NCI-H1694 (cell line): ENCODE measurements around the gene GCSH.
"Not testable (repeated sequence)": the region's sequence is repeated elsewhere in the genome, so short reads cannot be mapped to it uniquely, and the experiment has no call there.

Source experiments
- DNase-seq: peaks from one replicate; lab custom pipeline; 2025; lab: John Stamatoyannopoulos, UW

GCSH gene

DNA sequence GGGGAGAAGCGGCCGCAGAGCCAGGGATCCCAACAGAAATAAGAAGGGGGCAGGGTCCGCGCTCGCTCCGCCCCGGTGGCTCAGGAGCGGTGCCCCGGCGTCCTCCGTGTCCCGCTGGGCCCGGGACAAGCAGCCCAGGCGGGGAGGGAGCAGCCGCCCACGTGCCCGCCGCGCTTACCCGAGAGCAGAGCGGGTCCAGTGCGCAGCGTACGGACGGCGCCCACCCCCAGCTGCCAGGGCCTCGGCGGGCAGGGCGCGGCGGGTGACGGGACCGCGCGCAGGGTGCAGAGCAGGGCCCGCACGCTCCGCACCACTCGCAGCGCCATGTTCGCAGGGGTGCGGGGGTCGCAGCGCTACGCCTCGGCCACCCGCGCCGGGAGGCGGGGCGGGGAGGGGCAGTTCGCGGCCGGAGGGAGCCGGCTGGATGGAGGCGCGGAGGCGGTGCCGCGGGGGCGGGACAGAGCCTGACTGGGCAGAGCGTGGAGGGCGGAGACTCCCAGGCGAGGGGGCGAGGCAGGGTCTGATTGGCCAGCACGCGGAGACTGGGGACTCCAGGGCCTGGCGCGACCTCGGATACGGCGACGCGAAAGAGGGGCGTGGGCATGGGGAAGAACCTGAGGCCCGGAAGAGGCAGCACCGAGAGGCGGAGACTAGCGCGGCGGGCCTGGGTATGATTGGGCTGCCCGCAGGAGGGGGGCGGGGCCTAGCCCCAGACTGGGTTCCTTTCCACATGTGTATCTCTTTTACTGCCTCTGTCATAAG is at the start of gene GCSH:
TSS of gene GCSH (minus strand) at position 443 of the 762 bp plus-strand sequence. CDS start at position 326, 117 bp downstream.
- DNase-seq = peak; percentile 86

DNA sequence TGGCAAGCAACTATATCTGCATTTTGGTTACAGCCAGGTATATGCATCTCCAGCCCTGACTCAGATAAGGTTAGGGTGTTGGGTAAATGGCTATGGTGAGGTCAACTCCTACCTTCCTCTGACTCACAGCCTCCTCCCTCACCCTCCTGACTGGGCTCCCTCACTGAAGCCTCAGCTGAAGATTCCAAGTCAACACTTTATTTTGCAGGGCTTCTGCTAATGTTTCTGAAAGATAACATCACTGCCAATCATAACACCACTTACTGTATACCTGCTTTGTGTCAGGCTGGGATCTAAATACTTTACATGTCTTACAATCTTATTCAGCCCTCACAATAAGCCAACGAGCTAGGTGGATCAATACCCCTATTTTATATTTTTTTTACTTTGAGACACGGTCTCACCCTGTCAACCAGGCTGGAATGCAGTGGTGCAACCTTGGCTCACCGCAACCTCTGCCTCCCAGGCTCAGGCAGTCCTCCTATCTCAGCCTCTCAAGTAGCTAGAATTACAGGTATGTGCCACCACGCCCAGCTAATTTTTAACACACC is 47.8 kb upstream of the GCSH start:
- no peak for DNase-seq

- DNase-seq = no peak
Measured at GRCh38 chr16:81142864-81143263, 46.7 kb upstream of the GCSH start.

GRCh38 chr16:81140930-81141780 is 45.0 kb upstream of the GCSH start:
- DNase-seq = no peak

DNA sequence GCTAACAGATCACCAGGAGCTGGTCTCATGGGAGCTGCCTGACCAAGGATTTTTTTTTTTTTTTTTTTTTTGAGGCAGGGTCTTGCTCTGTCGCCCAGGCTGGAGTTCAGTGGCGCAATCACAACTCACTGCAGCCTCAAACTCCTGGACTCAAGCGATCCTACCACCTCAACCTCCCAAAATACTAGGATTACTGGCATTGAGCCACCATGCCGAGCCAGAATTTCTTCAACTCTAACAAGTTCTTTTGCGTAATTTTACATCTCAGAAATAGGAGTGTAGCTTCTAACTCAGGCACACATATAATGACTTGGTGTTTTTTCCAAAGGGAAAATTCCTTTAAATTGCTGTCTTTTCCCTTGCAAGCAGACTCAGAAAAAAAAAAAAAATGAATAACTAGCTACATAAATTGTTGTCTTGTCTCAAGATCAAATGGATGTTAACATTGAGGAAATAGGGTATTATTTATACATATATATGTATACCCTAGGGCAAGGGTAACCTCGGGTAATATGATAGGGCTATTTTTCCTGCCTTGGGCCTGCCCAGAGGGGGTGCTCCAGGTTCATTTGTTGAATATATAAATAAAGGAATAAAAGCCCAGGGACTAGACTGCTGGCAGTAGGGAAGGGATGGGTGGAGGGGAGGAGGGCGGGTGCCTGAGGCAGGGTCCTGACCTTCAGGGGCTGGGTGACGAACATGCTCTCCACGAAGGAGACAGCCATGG is 42.8 kb upstream of the GCSH start:
- DNase-seq = no peak

DNA sequence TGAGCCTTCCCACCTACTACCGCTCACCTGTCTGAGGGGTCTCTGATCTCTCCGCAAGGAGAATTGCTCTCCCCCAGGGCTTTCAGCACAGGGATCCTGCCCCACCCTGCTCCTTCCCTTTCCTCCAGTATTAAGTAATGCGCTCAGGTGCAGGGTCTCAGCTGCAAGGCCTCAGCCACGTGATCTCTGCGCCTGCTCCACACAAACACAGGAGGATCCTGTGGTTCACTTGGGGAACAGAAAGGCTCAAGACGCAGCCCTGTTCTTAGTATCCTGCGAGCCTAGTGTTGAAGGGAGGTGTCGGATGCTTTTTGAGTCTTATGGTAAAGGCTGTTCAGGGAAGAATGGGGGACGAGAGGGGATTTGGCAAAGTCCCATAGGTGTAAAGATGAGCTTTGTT is 41.6 kb upstream of the GCSH start:
- DNase-seq = no peak

GRCh38 chr16:81136390-81137335 is 40.5 kb upstream of the GCSH start:
- DNase-seq = no peak

- no peak for DNase-seq
Measured at GRCh38 chr16:81130126-81130525, 33.9 kb upstream of the GCSH start.

DNA sequence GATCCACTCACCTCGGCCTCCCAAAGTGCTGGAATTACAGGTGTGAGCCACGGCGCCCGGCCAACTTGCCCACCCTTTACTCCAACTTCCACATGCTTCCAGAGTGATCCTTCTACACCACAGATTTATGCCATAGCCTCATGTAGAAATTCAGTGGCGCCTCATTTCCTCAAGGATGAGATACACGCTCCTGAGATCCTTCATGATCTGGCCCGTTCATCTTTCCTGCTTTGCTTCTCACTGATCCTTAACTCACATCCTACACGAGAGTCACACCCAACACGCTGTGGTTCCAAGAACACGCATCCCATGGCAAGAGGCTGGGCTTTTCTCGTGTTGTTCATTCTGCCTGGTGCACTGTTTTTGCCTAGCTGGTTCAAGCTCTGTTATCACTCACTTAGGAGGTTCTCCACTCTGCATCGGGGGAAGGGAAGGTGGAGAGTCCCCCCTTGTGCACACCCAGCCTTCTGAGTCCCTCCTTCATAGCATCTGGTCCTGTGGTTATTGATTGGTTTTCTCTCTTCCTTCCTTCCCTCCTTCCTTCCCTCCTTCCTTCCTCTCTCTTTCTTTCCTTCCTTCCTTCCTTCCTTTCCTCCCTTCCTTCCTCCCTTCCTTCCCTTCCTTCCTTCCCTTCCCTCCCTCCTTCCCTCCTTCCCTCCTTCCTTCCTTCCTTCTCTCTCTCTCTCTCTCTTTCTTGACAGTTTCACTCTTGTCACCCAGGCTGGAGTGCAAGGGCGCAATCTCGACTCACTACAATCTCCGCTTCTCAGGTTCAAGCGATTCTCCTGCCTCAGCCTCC is 32.7 kb upstream of the GCSH start:
- no peak for DNase-seq

DNA sequence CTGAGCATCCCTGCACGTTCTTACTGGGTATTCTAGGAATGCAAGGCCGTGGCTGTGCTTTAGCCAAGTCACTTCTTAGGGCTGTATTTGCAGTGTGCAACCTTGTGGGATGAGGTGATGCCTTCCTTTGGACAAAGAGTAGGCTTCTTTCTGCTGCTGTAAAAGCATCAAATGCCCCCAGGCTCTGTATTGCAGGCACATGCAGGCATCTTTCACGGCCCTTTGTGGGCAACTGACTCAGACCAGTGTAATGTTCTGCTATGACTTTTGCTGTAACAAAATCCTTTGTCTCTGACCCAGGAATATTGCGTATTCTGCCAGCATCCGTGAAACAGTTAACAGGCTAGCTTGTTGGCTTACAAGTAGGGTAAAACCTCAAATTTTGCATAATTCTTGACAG is 30.9 kb upstream of the GCSH start:
- DNase-seq = no peak

DNA sequence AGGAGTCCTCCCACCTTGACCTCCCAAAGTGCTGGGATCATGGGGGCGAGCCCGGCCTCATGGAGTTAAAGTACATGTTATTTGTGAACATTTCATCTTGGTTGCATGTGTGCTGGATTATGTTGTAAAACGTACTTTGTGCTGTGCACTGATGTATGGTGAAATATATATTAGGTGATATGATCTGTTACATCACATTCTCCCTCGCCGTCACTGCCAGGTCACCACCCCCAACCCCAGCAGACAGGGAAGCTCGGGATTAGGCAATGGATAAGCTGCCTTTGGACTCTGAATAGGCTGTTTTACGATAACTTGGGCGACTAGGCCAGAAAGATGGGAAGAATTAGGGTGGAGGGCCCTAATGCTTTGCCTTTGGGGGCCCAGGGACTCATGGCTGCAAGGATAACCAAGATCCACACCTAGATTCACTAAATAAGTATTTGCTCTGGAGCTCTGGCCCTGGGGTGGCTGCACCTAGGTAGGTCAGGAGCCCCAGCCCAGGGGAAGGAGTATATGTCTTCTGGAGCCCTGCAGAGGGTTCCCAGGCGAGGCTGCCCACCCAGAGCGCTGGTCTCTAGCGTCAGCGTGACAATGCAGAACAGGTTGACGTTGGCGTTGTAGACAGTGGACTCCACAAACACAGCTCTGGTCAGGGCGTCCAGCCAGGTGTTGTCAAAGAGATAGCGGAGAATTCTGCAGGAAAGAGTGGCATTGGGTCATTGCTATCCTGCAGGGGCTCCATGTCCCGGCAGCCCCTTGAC is 27.1 kb upstream of the GCSH start:
- no peak for DNase-seq

DNA sequence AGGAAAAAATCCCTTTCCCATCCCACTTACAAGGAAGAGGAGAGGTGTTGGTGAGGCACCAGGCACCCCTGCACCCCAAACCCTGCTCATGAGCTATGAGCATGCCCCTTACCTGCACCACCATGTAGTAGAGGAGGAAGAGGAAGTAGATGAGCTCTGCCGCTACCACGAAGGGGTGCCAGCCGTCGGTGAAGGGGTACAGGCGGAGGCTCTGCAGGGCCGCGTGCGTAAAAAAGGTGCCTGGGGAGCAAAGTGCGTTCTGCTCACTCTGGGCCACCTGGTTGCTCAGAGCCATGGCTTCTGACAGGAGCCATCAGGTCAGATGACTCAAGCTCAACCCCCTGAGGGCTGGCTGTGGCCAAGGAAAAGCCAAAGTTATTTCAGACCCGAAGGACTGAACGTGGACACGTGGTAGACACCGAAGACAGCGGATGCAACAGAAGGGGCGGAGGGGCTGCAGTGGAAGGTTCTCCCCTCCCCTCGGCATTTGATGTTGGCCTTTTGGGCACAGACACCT is 25.3 kb upstream of the GCSH start:
- no peak for DNase-seq

DNA sequence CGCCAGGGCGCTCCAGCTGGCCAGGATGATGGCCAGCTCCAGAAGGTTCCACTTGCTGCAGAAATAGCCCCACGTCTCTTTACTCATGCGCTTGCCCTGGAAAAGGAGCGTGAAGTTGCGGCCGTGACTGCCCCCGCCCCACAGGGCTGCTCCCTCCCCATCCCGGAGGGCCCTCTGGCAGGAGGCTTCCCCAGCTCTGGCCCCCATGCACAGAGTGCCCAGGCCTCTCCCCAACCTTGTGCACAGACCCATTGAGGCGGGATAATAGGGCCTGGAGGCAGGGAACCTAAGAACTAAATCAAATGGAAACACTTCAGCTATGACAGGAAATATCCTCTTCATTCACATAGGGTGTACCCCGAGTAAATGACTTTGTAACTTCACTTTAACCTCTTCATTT is 21.2 kb upstream of the GCSH start:
- no peak for DNase-seq

- no peak for DNase-seq
Measured at GRCh38 chr16:81116285-81116684, 20.1 kb upstream of the GCSH start.

DNA sequence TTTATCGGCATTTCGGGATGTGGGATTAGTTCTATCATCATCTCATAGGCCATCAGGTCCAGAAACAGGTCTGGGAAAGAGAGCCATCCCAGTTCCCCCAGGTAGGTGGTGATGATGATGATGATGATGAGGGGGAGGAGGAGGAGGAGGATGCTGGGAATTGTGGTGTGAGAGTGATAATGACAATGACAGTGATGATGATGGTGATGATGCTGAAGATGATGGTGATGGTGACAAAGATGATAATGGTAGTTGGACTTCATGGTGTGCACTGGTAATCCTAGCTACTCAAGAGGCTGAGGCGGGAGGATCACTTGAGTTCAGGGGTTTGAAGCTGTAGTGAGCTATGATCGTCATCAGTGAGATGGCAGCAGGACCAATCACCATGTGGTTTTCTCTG is 16.3 kb upstream of the GCSH start:
- no peak for DNase-seq

DNA sequence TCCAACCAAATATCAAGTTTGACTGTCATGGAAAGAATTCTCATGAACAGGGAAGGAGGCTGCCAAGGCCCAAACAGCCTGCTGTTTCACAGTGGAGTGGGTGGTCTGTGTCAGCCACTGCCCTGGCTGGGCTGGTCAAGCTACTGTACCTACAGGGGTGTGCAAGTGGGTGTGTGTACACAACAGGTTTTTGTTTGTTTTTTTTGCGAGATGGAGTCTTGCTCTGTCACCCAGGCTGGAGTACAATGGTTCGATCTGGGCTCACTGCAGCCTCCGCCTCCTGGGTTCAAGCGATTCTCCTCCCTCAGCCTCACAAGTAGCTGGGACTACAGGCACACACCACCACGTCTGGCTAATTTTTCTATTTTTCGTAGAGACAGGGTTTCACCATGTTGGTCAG is 13.1 kb upstream of the GCSH start:
- not testable (repeated sequence) for DNase-seq

DNA sequence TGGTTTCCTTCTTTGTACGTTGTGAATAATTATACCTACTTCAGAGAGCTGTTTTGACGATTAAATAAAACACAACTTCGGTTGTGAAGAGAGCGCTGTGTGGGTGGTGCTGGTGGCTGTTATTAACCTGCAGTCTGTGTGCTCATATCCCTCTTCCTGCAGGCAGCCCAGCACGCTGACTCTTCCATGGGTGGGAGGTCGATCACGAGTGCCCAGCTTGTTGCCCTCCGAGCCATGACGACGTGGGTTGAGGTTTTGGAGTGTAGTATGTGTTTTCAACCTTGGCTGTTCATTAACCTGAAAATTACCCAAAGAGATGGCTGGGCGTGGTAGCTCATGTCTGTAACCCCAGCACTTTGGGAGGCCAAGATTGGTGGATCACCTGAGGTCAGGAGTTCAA is 11.3 kb upstream of the GCSH start:
- DNase-seq = no peak

GRCh38 chr16:81106826-81107503 is 10.8 kb upstream of the GCSH start:
- no peak for DNase-seq

DNA sequence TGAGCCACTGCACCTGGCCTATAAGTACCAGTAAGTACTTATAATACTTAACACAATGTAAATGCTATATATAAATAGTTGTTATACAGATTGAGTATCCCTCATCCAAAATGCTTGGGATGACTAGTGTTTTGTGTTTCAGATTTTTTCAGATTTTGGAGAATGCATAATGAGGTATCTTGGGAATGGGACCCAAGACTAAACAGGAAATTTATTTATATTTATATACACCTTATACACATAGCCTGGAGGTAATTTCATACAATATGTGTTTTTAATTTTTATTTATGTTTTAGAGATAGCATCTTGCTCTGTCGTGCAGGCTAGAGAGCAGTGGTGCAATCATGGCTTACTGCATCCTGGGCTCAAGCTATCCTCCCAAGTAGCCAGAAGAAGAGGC is 9.8 kb upstream of the GCSH start:
- DNase-seq = no peak
